ENCODE results near the gene ST3GAL6. TPM values are rescaled to one million over a fixed set of nuclear protein-coding genes. Genes with fewer than 3 reads are reported as not detected.

Gene ST3GAL6
- total and polyA plus RNA-seq, 2 of the 4 experiments (the other 2 are of a cell fraction) = 0.36 to 0.99 TPM

DNA sequence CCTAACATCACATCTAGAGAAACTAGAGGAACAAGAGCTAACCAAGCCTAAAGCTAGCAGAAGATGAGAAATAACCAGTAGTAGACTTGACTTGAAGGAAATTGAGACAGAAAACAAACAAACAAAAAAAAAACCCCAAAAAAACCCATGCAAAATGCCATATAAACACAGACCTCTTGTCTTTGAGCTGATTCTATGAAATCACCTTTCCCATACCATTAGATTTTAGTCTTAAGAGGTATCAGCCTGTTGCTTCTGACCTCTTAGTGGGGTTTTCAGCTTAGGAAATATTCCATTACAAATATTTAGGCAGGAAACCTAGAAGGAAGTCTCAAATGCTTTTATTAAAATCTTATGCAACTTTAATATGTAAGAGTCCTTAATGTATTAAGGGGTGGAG lies 23.9 kb upstream of the ST3GAL6 start:
- no peak overlapping the region for H4K5ac ChIP-seq (ENCODE audit: low read depth, low read length)
- CTCF ChIA-PET = no interaction called here
- in situ Hi-C loops (cut with MboI; ENCODE audit: low sequenced_read_pairs) = no loop called here

More for the DNA sequence above, 23.9 kb upstream of the ST3GAL6 start:
- Histone ChIP-seq H3K9me3 (ENCODE audit: control insufficient read depth, insufficient read depth, low read length) (no peaks in the 10 kb centered on the region), H3K56ac (ENCODE audit: extremely low read depth, insufficient read depth, low read length) (no peak overlapping the region), H2BK15ac (ENCODE audit: low read depth, low read length) (no peak overlapping the region), H3K4me1 (ENCODE audit: control insufficient read depth, insufficient read depth, low read length) (no peaks in the 10 kb centered on the region), H3K79me1 (ENCODE audit: low read depth in 1 of 2, low read length in 2 of 2) (no peaks in the 10 kb centered on the region), H3K9me1 (ENCODE audit: insufficient read depth, low read length) (no peaks in the 10 kb centered on the region; the same call in 1 of the 2 replicates), H3K18ac (ENCODE audit: low read depth, low read length) (no peak overlapping the region), H4K91ac (ENCODE audit: insufficient read depth, low read depth, low read length) (no peak overlapping the region), H4K20me1 (ENCODE audit: insufficient read depth, low read length) (no peaks in the 10 kb centered on the region), H2BK5ac (ENCODE audit: low read depth, low read length, poor library complexity, severe bottlenecking) (no peak overlapping the region), H2BK120ac (ENCODE audit: low read depth, low read length) (no peak overlapping the region), H3K4me3 (ENCODE audit: insufficient read depth, low read depth, low read length) (no peak overlapping the region), H2AK9ac (replicated peaks; ENCODE audit: low read depth, low read length, poor library complexity) (no peak overlapping the region), H3K4ac (ENCODE audit: low read depth, low read length) (no peak overlapping the region), H3K23ac (ENCODE audit: low read depth, low read length) (no peak overlapping the region), H4K8ac (ENCODE audit: low read depth in 2 of 2, low read length in 2 of 2) (no peak overlapping the region), H2BK20ac (ENCODE audit: low read depth, low read length) (no peak overlapping the region), H3K27ac (ENCODE audit: insufficient read depth, low read length) (no peak overlapping the region), H3K36me3 (ENCODE audit: control insufficient read depth, insufficient read depth, low read length) (no peaks in the 10 kb centered on the region), H3K4me2 (ENCODE audit: low read depth, low read length) (no peak overlapping the region), H3K27me3 (ENCODE audit: control insufficient read depth, insufficient read depth, low read length) (peaks cover 3% of the 10 kb centered on the region; the same call in 1 of the 2 replicates), H2AFZ (replicated peaks; ENCODE audit: low read length, poor library complexity) (no peak overlapping the region), H3K14ac (replicated peaks; ENCODE audit: low read depth, low read length) (no peak overlapping the region), H2AK5ac (ENCODE audit: low read depth, low read length) (no peak overlapping the region), H3K9ac (ENCODE audit: low read depth, low read length) (no peak overlapping the region)
- TF ChIP-seq CHD1 (IDR thresholded peaks at IDR 0.05; ENCODE audit: low read depth, low read length) = no peak
- no peak for TF ChIP-seq CEBPB (IDR thresholded peaks at IDR 0.05; ENCODE audit: low read depth, low read length)
- no peak for TF ChIP-seq RCOR1 (IDR thresholded peaks at IDR 0.05; ENCODE audit: insufficient replicate concordance, low read length)
- no peak for TF ChIP-seq POLR2A (IDR thresholded peaks at IDR 0.05; ENCODE audit: low read depth, low read length)
- TF ChIP-seq NFE2L2 (IDR thresholded peaks at IDR 0.05; ENCODE audit: low read depth, low read length) = no peak
- no peak for TF ChIP-seq FOS (IDR thresholded peaks at IDR 0.05; ENCODE audit: low read depth, low read length)
- TF ChIP-seq MXI1 (IDR thresholded peaks at IDR 0.05; ENCODE audit: borderline replicate concordance, low read depth, low read length) = no peak
- no peak for TF ChIP-seq MAFK (IDR thresholded peaks at IDR 0.05; ENCODE audit: low read depth, low read length)
- TF ChIP-seq, protein P1, sequence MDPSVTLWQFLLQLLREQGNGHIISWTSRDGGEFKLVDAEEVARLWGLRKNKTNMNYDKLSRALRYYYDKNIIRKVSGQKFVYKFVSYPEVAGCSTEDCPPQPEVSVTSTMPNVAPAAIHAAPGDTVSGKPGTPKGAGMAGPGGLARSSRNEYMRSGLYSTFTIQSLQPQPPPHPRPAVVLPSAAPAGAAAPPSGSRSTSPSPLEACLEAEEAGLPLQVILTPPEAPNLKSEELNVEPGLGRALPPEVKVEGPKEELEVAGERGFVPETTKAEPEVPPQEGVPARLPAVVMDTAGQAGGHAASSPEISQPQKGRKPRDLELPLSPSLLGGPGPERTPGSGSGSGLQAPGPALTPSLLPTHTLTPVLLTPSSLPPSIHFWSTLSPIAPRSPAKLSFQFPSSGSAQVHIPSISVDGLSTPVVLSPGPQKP (IDR thresholded peaks at IDR 0.05; ENCODE audit: borderline replicate concordance, low read depth, low read length) = no peak
- TF ChIP-seq RAD21 (IDR thresholded peaks at IDR 0.05; ENCODE audit: low read length) = no peak
- TF ChIP-seq, protein P2, sequence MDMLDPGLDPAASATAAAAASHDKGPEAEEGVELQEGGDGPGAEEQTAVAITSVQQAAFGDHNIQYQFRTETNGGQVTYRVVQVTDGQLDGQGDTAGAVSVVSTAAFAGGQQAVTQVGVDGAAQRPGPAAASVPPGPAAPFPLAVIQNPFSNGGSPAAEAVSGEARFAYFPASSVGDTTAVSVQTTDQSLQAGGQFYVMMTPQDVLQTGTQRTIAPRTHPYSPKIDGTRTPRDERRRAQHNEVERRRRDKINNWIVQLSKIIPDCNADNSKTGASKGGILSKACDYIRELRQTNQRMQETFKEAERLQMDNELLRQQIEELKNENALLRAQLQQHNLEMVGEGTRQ (IDR thresholded peaks at IDR 0.05; ENCODE audit: low read depth, low read length) = no peak
- TF ChIP-seq MAZ (IDR thresholded peaks at IDR 0.05; ENCODE audit: borderline replicate concordance, low read depth, low read length) = no peak
- TF ChIP-seq BHLHE40 (IDR thresholded peaks at IDR 0.05; ENCODE audit: low read depth, low read length) = no peak
- TF ChIP-seq SMC3 (IDR thresholded peaks at IDR 0.05; ENCODE audit: low read depth, low read length) = no peak
- TF ChIP-seq RFX5 (IDR thresholded peaks at IDR 0.05; ENCODE audit: low read depth, low read length) = no peak
- TF ChIP-seq, protein P3, sequence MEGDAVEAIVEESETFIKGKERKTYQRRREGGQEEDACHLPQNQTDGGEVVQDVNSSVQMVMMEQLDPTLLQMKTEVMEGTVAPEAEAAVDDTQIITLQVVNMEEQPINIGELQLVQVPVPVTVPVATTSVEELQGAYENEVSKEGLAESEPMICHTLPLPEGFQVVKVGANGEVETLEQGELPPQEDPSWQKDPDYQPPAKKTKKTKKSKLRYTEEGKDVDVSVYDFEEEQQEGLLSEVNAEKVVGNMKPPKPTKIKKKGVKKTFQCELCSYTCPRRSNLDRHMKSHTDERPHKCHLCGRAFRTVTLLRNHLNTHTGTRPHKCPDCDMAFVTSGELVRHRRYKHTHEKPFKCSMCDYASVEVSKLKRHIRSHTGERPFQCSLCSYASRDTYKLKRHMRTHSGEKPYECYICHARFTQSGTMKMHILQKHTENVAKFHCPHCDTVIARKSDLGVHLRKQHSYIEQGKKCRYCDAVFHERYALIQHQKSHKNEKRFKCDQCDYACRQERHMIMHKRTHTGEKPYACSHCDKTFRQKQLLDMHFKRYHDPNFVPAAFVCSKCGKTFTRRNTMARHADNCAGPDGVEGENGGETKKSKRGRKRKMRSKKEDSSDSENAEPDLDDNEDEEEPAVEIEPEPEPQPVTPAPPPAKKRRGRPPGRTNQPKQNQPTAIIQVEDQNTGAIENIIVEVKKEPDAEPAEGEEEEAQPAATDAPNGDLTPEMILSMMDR (conservative IDR thresholded peaks at IDR 0.05; ENCODE audit: low read depth, low read length) = no peak
- DNase-seq (no peak), ATAC-seq (ENCODE audit: low read depth) (no peak)
- BruUV-seq (replicated peaks) = no TSS peak
- POLR2A ChIA-PET (ENCODE audit: unreplicated experiment) = no interaction called here
- intact Hi-C loops (cut with micrococcal nuclease) = no loop called here
- dilution Hi-C loops (cut with HindIII; ENCODE audit: low sequenced_read_pairs, unreplicated experiment) = no loop called here

All from IMR-90 (cell line).